ENCODE data around the gene SPEF1. TPM values are rescaled to one million over a fixed set of nuclear protein-coding genes. Genes with fewer than 3 reads are reported as not detected.

The SPEF1 gene
- total and polyA plus RNA-seq, 2 of the 13 experiments (the other 11 are each of a cell fraction or from before 2014, with no cell fraction given): 0.11 to 0.27 TPM

DNA sequence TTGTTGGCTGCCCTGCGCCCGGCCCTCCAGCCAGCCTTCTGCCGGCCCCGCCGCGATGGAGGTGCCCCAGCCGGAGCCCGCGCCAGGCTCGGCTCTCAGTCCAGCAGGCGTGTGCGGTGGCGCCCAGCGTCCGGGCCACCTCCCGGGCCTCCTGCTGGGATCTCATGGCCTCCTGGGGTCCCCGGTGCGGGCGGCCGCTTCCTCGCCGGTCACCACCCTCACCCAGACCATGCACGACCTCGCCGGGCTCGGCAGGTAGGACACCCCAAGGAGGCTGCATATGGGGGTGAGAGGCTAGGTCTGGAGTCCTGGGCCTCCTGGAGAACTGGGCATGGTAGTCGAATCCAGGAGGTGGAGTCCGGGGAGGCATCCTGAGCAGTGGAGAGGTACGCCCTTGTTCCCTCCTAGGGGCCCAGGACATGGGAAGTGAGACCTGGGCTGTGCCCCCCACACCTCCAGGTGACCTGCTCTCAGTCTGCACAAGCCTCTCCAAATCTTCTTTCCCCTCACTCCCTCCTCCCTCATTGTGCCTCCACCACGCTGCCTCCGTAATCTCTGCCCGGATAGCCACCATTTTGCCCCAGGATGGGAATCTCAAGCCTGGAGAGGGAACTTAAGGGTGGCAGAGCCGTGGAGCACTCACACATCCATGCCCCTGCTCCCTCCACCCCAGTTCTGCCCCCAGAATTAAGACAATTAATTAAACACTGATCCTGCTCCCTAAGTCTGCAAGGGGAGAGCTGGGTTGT, 15.4 kb upstream of the SPEF1 start (continued):
- peak; percentile 47; the same call in 1 of the 2 replicates for TF ChIP-seq ZBTB7B (CRISPR knock-in tag; IDR thresholded peaks at IDR 0.05)
- TF ChIP-seq, protein P1, sequence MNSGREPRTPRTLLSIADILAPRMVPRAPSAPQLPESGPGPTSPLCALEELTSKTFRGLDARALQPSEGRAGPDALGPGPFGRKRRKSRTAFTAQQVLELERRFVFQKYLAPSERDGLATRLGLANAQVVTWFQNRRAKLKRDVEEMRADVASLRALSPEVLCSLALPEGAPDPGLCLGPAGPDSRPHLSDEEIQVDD (CRISPR knock-in tag; IDR thresholded peaks at IDR 0.05; ENCODE audit: borderline replicate concordance): no peak; the same call in 1 of the 2 replicates
- TF ChIP-seq, protein P2, sequence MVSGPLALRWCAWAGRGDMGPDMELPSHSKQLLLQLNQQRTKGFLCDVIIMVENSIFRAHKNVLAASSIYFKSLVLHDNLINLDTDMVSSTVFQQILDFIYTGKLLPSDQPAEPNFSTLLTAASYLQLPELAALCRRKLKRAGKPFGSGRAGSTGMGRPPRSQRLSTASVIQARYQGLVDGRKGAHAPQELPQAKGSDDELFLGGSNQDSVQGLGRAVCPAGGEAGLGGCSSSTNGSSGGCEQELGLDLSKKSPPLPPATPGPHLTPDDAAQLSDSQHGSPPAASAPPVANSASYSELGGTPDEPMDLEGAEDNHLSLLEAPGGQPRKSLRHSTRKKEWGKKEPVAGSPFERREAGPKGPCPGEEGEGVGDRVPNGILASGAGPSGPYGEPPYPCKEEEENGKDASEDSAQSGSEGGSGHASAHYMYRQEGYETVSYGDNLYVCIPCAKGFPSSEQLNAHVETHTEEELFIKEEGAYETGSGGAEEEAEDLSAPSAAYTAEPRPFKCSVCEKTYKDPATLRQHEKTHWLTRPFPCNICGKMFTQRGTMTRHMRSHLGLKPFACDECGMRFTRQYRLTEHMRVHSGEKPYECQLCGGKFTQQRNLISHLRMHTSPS (CRISPR knock-in tag; IDR thresholded peaks at IDR 0.05; ENCODE audit: low read depth): 0 out of 2 replicates have a peak, but pooled peaks have one; percentile 14
- TF ChIP-seq ZMYM3 (CRISPR knock-in tag; IDR thresholded peaks at IDR 0.05): no peak
- TF ChIP-seq POLR2AphosphoS5 (IDR thresholded peaks at IDR 0.05; ENCODE audit: low read depth, low read length): no peak
- peak; percentile 58; the same call in 1 of the 2 replicates for TF ChIP-seq HDAC1 (CRISPR knock-in tag; IDR thresholded peaks at IDR 0.05)
- 0 out of 2 replicates have a peak, but pooled peaks have one; percentile 72 for TF ChIP-seq NR3C1 (CRISPR knock-in tag; IDR thresholded peaks at IDR 0.05)
- 0 out of 2 replicates have a peak, but pooled peaks have one; percentile 42 for TF ChIP-seq YEATS4 (CRISPR knock-in tag; IDR thresholded peaks at IDR 0.05; ENCODE audit: borderline replicate concordance)
- 0 out of 2 replicates have a peak, but pooled peaks have one; percentile 1 for TF ChIP-seq ZNF446 (CRISPR knock-in tag; IDR thresholded peaks at IDR 0.05)
- TF ChIP-seq, protein P3, sequence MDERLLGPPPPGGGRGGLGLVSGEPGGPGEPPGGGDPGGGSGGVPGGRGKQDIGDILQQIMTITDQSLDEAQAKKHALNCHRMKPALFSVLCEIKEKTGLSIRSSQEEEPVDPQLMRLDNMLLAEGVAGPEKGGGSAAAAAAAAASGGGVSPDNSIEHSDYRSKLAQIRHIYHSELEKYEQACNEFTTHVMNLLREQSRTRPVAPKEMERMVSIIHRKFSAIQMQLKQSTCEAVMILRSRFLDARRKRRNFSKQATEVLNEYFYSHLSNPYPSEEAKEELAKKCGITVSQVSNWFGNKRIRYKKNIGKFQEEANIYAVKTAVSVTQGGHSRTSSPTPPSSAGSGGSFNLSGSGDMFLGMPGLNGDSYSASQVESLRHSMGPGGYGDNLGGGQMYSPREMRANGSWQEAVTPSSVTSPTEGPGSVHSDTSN (CRISPR knock-in tag; IDR thresholded peaks at IDR 0.05): no peak
- TF ChIP-seq YY1 (IDR thresholded peaks at IDR 0.05; ENCODE audit: insufficient read depth, insufficient replicate concordance, low read depth, low read length): peak; percentile 19
- TF ChIP-seq ZNF138 (CRISPR knock-in tag; IDR thresholded peaks at IDR 0.05; ENCODE audit: low read depth): no peak
- TF ChIP-seq ZNF430 (CRISPR knock-in tag; IDR thresholded peaks at IDR 0.05): peak; percentile 17; the same call in 1 of the 2 replicates
- TF ChIP-seq RBM39 (IDR thresholded peaks at IDR 0.05; ENCODE audit: low read depth, low read length, poor library complexity, severe bottlenecking): peak; percentile 7
- peak; percentile 26; the same call in 1 of the 2 replicates for TF ChIP-seq DNMT1 (CRISPR knock-in tag; IDR thresholded peaks at IDR 0.05)
- no peak; the same call in 1 of the 2 replicates for TF ChIP-seq CBFB (CRISPR knock-in tag; IDR thresholded peaks at IDR 0.05)
- peak; percentile 45 for TF ChIP-seq ZNF781 (CRISPR knock-in tag; IDR thresholded peaks at IDR 0.05; ENCODE audit: borderline replicate concordance, not compliant biosample characterization)
- 0 out of 2 replicates have a peak, but pooled peaks have one; percentile 22 for TF ChIP-seq SPEN (CRISPR knock-in tag; IDR thresholded peaks at IDR 0.05; ENCODE audit: low read depth)
- no peak for TF ChIP-seq ZNF501 (CRISPR knock-in tag; IDR thresholded peaks at IDR 0.05)
- 0 out of 2 replicates have a peak, but pooled peaks have one; percentile 8 for TF ChIP-seq PRMT3 (CRISPR knock-in tag; IDR thresholded peaks at IDR 0.05; ENCODE audit: borderline replicate concordance, low read depth)
- TF ChIP-seq ZNF768 (CRISPR knock-in tag; IDR thresholded peaks at IDR 0.05): peak; percentile 34; the same call in 1 of the 2 replicates
- TF ChIP-seq BRD4 (CRISPR knock-in tag; IDR thresholded peaks at IDR 0.05): no peak
- TF ChIP-seq FIP1L1 (IDR thresholded peaks at IDR 0.05; ENCODE audit: borderline replicate concordance, insufficient read depth, low read depth, low read length): 0 out of 2 replicates have a peak, but pooled peaks have one; percentile 53
- 0 out of 2 replicates have a peak, but pooled peaks have one; percentile 10 for TF ChIP-seq ZNF572 (CRISPR knock-in tag; IDR thresholded peaks at IDR 0.05)
- TF ChIP-seq ZNF761 (CRISPR knock-in tag; conservative IDR thresholded peaks at IDR 0.05): no peak
